LNCaP clone FGC (cell line): ENCODE data around the gene KIF1B.
"Not testable (repeated sequence)": the region's sequence is repeated elsewhere in the genome, so short reads cannot be mapped to it uniquely, and the experiment has no call there.

Experiments used
- DNase-seq: peaks from one replicate; pipeline ENCODE4 v3.0.0-alpha.2; 2011; ENCODE audit warnings: low read depth
- H3K4me3 ChIP-seq: 2 replicates; pipeline ENCODE4 v1.5.1; 2011; ENCODE audit warnings: mild to moderate bottlenecking, low read depth, low read length, control low read depth
- CTCF ChIP-seq: IDR thresholded peaks from 2 replicates; pipeline ENCODE4 v1.5.1; 2012; ENCODE audit warnings: mild to moderate bottlenecking; ENCODE audit not compliant: control insufficient read depth, insufficient read depth; ENCODE audit errors: extremely low read depth

The KIF1B gene

GRCh38 chr1:10400013-10400412 lies 189.6 kb downstream of the KIF1B start:
- no peak for TF ChIP-seq CTCF
- H3K4me3 ChIP-seq: peak overlapping the region; percentile 90
- no peak for DNase-seq

GRCh38 chr1:10401281-10401680 lies 190.9 kb downstream of the KIF1B start:
- no peak for TF ChIP-seq CTCF
- H3K4me3 ChIP-seq: no peak overlapping the region
- DNase-seq: no peak

- no peak for TF ChIP-seq CTCF
- no peak overlapping the region for H3K4me3 ChIP-seq
- no peak for DNase-seq
Measured at GRCh38 chr1:10402729-10403274, 192.4 kb downstream of the KIF1B start.

GRCh38 chr1:10407201-10407600 lies 196.8 kb downstream of the KIF1B start:
- DNase-seq: no peak
- no peak for TF ChIP-seq CTCF
- H3K4me3 ChIP-seq: no peak overlapping the region

- no peak for TF ChIP-seq CTCF
- H3K4me3 ChIP-seq: no peak overlapping the region
- peak; percentile 56 for DNase-seq
Measured at GRCh38 chr1:10415211-10415930, 205.0 kb downstream of the KIF1B start.

- H3K4me3 ChIP-seq, DNase-seq: not testable (repeated sequence)
Measured at GRCh38 chr1:10415967-10416366, 205.6 kb downstream of the KIF1B start.

GRCh38 chr1:10418741-10419140 lies 208.4 kb downstream of the KIF1B start:
- H3K4me3 ChIP-seq, DNase-seq: not testable (repeated sequence)

- H3K4me3 ChIP-seq: no peak overlapping the region
- no peak for DNase-seq
- no peak for TF ChIP-seq CTCF
Measured at GRCh38 chr1:10419351-10419750, 209.0 kb downstream of the KIF1B start.
